GM12865 (cell line): ENCODE data around the gene HDAC2.

Source experiments
- DNase-seq: peaks from one replicate; pipeline ENCODE4 v3.0.0; 2010; ENCODE audit warnings: low read depth
- H3K4me3 ChIP-seq: 2 replicates; pipeline ENCODE4 v1.5.1; 2011; ENCODE audit warnings: mild to moderate bottlenecking, low read depth, low read length, control low read depth
- TF ChIP-seq, protein P1 (sequence below): IDR thresholded peaks from 2 replicates; pipeline ENCODE4 v1.5.1; 2011; ENCODE audit warnings: low read length, control low read depth, low read depth, inconsistent platforms; ENCODE audit not compliant: insufficient read depth; ENCODE audit errors: missing control alignments

HDAC2 gene

DNA sequence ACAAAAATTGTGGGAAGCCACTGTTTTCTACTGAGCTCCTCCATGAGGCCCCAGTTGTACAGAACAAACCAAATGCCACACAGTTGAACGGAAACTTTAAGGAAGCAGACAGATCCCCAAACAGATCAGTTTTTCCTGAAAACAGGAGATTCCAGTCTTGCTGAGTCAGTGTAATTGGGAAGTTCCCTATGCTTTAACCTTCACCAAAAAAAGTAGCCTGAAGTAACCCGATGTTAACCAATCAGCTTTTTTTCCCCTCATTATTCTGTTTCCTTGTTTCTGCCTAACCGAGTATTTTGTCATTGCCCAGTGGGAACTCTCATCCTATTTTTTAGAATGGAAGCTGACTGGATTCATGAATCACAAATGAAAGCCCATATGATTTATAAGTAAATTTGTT is 77.1 kb downstream of the HDAC2 start:
- H3K4me3 ChIP-seq = no peak overlapping the region
- TF ChIP-seq, protein P1, sequence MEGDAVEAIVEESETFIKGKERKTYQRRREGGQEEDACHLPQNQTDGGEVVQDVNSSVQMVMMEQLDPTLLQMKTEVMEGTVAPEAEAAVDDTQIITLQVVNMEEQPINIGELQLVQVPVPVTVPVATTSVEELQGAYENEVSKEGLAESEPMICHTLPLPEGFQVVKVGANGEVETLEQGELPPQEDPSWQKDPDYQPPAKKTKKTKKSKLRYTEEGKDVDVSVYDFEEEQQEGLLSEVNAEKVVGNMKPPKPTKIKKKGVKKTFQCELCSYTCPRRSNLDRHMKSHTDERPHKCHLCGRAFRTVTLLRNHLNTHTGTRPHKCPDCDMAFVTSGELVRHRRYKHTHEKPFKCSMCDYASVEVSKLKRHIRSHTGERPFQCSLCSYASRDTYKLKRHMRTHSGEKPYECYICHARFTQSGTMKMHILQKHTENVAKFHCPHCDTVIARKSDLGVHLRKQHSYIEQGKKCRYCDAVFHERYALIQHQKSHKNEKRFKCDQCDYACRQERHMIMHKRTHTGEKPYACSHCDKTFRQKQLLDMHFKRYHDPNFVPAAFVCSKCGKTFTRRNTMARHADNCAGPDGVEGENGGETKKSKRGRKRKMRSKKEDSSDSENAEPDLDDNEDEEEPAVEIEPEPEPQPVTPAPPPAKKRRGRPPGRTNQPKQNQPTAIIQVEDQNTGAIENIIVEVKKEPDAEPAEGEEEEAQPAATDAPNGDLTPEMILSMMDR = no peak
- no peak for DNase-seq

DNA sequence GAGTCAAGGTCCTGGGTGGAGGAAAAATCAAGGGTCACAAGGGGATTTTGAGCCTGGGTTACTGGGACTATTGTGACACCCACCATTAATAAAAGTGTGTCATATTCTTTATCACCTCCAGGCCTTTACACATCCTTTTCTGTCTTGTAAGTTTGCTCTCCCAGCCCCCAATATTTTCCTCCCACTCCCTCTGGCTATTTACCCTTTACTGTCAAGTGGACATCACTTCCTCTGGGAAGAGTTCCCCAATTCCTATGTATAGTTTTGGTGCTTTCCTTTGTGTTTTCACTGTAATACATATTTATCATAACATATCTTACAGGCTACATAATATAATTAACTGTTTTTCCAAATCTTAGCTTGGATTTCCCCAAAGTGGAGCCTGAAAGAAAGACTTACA is 77.5 kb downstream of the HDAC2 start:
- TF ChIP-seq, protein P1 = no peak
- DNase-seq = no peak
- no peak overlapping the region for H3K4me3 ChIP-seq

DNA sequence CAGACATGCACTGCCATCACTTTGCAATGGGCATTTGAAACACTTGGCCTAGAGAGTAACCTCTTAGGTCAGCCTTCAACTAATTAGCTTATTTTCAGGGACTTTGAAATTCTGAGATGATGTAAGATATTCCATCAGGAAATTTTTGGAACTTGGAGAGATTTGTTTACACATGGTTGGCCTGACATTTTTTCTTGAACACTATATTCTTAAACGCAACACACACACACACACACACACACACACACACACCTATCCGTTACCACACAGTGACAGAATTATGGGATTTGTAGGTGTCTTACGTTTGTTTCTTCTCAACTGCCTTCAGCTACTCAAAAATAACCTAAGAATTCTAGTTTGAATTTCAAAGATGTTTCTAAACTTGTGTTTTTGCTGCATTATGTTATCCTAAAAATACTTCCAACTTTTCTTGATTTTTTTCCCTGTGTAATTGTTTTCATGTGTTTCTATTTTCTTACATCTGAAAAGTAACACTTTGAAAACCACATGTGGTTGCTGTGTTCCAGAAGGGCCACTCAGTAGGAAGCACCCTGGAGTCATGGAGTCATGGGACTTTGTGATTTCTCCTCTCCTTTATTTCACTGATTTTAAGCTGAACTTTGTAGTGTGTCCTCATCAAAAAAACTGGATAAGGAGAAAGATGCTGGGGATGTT is 81.9 kb downstream of the HDAC2 start:
- no peak overlapping the region for H3K4me3 ChIP-seq
- DNase-seq = no peak
- TF ChIP-seq, protein P1 = no peak

DNA sequence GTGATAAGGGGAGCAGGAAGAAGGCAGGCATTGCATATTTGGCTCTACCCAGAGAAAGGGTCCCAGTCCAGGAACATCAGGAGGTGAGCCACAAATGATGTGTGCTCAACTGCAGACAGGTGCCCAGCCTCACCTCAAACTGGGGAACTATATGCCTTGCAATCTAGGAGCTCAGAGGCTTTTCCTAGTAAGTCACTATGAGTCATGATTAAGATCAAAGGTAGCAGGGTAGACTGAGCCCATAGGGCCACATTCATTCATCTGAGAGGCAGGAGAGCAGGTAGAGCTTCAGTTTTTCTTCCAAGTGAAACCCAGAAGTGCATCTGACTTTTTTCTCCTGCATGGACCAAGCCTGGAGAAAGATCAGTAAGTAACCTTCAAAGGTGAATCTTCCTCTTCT is 82.5 kb downstream of the HDAC2 start:
- no peak overlapping the region for H3K4me3 ChIP-seq
- TF ChIP-seq, protein P1 = no peak
- no peak for DNase-seq

DNA sequence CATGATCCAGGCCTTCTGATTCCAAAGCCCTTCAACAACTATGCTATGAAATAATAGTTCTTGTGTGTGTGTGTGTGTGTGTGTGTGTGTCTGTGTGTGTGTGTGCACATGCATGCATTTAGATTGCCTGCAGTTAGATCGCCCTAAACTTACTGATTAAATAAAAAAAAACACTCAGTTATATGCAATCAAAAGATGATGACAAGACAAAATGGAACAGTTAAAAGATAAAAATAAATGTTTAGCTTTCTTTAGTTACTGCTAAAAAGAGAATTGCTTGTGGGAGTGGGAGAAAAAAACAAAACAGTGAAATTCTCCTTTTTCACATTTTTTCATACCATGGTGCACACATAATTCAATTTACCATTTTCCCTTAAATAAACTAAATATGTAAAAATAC is 84.4 kb downstream of the HDAC2 start:
- no peak for DNase-seq
- TF ChIP-seq, protein P1 = no peak
- no peak overlapping the region for H3K4me3 ChIP-seq

DNA sequence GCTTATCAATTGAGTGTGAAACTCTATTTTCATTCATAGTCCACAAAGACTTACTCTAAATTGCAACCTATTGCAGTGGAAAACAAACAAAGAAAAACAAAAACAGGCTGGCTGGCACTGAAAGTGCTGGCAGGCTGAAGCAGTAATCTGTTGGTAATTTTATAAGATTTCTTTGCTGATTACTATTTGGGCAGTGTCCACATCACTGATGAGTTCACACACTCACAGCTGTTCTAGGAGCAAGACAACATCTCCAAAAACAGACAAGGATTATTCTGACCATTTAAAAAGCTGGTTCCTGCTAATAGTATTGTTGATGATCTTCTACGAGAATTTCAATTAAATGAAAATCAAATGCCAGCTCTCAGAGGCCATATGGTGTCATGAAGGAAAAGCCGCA is 86.9 kb downstream of the HDAC2 start:
- H3K4me3 ChIP-seq = no peak overlapping the region
- TF ChIP-seq, protein P1 = no peak
- no peak for DNase-seq
